Pancreas (tissue), 10 donors: Measurements from ENCODE around the gene ITPRIPL2. TPM values are rescaled to one million over a fixed set of nuclear protein-coding genes. Genes with fewer than 3 reads are reported as not detected.

ENCODE experiments used
- ATAC-seq, 4 donors: fragments of 200-7000 bp; cut with Tn5 transposase; one replicate each; pipeline versions ENCODE4 v1.8.0 to v1.9.1; 2020; ENCODE audit warnings: mild to moderate bottlenecking in 4 of 4, moderate library complexity in 4 of 4
- DNase-seq, 6 donors: peaks; one replicate each; pipeline ENCODE4 v3.0.0-alpha.2; 2020
- FAIRE-seq: peaks from 2 replicates; lab custom pipeline; 2012; peaks lifted over from hg19 to GRCh38; lab: Jason Lieb, UNC
- H3K27ac ChIP-seq, 4 donors: fragments of 200-600 bp; sonication (generic); 1 replicate in 3 of 4; 2 replicates in 1 of 4; pipeline versions ENCODE4 v1.5.0 to v1.8.0; 2020
- H3K27me3 ChIP-seq, 4 donors: fragments of 200-600 bp; one replicate each; pipeline ENCODE4 v1.8.0; 2021
- H3K36me3 ChIP-seq, 3 donors: fragments of 200-600 bp; sonication (generic) in 1 of 3; one replicate each; pipeline versions ENCODE4 v1.5.0 to v1.8.0; 2020 to 2021
- H3K4me1 ChIP-seq, 3 donors: fragments of 200-600 bp; one replicate each; pipeline ENCODE4 v1.8.0; 2021
- H3K4me3 ChIP-seq, 4 donors: fragments of 200-600 bp; sonication (generic) in 2 of 4; one replicate each; pipeline versions ENCODE4 v1.5.0 to v1.8.0; 2020 to 2021
- H3K9me3 ChIP-seq, 4 donors: fragments of 200-600 bp; one replicate each; pipeline ENCODE4 v1.8.0; 2021
- WGBS, 2 donors: extraction: QIAGEN DNeasy Blood & Tissue Kit; methylation state at CpG; one replicate each; pipeline ENCODE4 v1.1.7; 2013; 5-methylcytosine and 5-hydroxymethylcytosine counted together
- intact Hi-C, 3 donors: fragments of 100-400 bp; cut with DNase I; formaldehyde crosslinking; loops; one replicate each; pipeline versions ENCODE4 v1.11.1 to v1.14.2; 2022
- polyA plus RNA-seq, 2 donors: library from polyadenylated mRNA; stranded (reverse); fragments of 200-250 nt; gene quantifications; one replicate each; pipeline ENCODE4 v1.2.3, GENCODE V29; 2013
- total RNA-seq, 6 donors: library from RNA; stranded (reverse); fragmentation: NEBNext Ultra II Directional in 4 of 6; extraction: Animal tissue kit (Norgen Biotek cat#: 25700) in 4 of 6; gene quantifications; one replicate each; pipeline versions ENCODE4 v1.2.1 to v1.2.4, GENCODE V29; 2021 to 2023
- TF ChIP-seq, protein P1 (sequence below), 4 donors: fragments of 200-600 bp; sonication (generic) in 3 of 4; IDR thresholded peaks; one replicate each; pipeline versions ENCODE4 v1.5.0 to v1.8.0; 2021; ENCODE audit warnings: antibody characterized with exemption in 4 of 4
- donor health status: healthy with polysubstance abuse.
- donor health status: DM: no; HTN: no; CAD: no; lungs with moderate emphysema.
- donor health status: DM: no; HTN: no; CAD: no.
- donor health status: control.
- donor health status: control.
- donor health status: Bipolar disorder and iron deficiency.
- donor health status: DM: yes; HTN: yes; CAD: no.
- donor health status: DM: no; HTN: no; CAD: no.
- donor health status: DM: no; HTN: no; CAD: no.
- donor health status: DM: yes; HTN: yes; CAD: no.

Gene ITPRIPL2
- total and polyA plus RNA-seq, 8 donors = 4.0 to 36.2 (median 19.8) TPM

DNA sequence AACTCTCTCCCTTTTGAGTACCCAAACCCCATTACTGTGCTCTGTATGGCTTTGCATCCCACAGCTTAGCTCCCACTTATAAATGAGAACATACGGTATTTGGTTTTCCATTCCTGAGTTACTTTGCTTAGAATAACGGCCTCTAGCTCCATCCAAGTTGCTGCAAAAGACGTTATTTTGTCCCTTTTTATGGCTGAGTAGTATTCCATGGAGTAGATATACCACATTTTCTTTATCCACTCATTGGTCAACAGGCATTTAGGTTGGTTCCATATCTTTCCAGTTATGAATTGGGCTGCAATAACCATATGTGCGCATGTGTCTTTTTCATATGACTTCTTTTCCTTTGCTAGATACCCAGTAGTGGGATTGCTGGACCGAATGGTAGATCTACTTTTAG is 34.4 kb downstream of the ITPRIPL2 start:
- FAIRE-seq = no peak
- H3K9me3 ChIP-seq = no peaks in the 10 kb centered on the region
- no peak for ATAC-seq
- intact Hi-C loops = no loop called here
- no peaks in the 10 kb centered on the region for H3K36me3 ChIP-seq
- no peaks in the 10 kb centered on the region for H3K27me3 ChIP-seq
- no peak overlapping the region for H3K27ac ChIP-seq
- no peak overlapping the region for H3K4me3 ChIP-seq
- TF ChIP-seq, protein P1, sequence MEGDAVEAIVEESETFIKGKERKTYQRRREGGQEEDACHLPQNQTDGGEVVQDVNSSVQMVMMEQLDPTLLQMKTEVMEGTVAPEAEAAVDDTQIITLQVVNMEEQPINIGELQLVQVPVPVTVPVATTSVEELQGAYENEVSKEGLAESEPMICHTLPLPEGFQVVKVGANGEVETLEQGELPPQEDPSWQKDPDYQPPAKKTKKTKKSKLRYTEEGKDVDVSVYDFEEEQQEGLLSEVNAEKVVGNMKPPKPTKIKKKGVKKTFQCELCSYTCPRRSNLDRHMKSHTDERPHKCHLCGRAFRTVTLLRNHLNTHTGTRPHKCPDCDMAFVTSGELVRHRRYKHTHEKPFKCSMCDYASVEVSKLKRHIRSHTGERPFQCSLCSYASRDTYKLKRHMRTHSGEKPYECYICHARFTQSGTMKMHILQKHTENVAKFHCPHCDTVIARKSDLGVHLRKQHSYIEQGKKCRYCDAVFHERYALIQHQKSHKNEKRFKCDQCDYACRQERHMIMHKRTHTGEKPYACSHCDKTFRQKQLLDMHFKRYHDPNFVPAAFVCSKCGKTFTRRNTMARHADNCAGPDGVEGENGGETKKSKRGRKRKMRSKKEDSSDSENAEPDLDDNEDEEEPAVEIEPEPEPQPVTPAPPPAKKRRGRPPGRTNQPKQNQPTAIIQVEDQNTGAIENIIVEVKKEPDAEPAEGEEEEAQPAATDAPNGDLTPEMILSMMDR (IDR thresholded peaks at IDR 0.05) = no peak
- H3K4me1 ChIP-seq = no peaks in the 10 kb centered on the region
- no peak for DNase-seq
- 83 to 89% methylated on average over 5 of the region's 5 CpGs for WGBS, 2 donors

DNA sequence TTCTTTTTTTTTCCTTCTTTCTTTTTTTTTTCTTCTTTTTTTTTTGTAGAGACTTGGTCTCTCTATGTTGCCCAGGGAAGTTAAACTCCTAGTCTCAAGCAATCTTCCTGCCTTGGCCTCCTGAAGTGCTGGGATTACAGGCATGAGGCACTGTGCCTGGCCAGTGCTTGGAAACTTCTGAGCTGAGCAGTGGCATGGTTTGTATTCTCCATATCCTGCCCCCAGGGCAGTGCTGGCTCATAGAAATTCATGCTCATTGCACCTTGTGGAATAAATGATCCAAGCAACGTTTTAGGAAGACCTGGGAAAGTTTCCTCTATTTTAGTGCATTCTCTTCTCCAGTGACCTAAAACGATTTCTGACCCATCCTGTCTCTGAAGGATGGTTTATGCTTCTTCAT is 37.5 kb downstream of the ITPRIPL2 start:
- no peak overlapping the region for H3K4me3 ChIP-seq
- WGBS, 2 donors = 34 to 38% methylated on average over 2 of the region's 2 CpGs
- H3K4me1 ChIP-seq = no peaks in the 10 kb centered on the region
- no peak for FAIRE-seq
- no peaks in the 10 kb centered on the region for H3K36me3 ChIP-seq
- no peaks in the 10 kb centered on the region for H3K9me3 ChIP-seq
- TF ChIP-seq, protein P1 (IDR thresholded peaks at IDR 0.05) = no peak
- no peaks in the 10 kb centered on the region for H3K27me3 ChIP-seq
- intact Hi-C loops = no loop called here
- no peak for ATAC-seq
- H3K27ac ChIP-seq = no peak overlapping the region
- DNase-seq = no peak

DNA sequence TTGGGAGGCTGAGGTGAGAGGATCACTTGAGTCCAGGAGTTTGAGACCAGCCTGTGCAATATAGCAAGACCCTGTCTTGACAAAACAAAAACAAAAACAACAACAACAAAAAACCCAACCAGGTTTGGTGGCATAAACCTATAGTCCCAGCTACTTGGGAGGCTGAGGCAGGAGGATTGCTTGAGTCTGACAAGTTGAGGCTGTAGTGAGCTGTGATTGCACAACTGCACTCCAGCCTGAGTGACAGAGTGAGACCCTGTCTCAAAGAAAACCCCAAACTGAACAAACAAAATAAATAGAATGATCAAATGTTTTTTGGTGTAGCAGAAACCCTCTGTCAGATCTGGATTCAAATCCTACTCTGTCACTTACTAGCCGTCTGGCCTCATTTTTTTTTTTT is 38.3 kb downstream of the ITPRIPL2 start:
- H3K4me3 ChIP-seq = no peak overlapping the region
- TF ChIP-seq, protein P1 (IDR thresholded peaks at IDR 0.05) = no peak
- no peak for FAIRE-seq
- no peaks in the 10 kb centered on the region for H3K9me3 ChIP-seq
- H3K36me3 ChIP-seq = no peaks in the 10 kb centered on the region
- H3K4me1 ChIP-seq = no peaks in the 10 kb centered on the region
- H3K27me3 ChIP-seq = no peaks in the 10 kb centered on the region
- intact Hi-C loops = no loop called here
- 50 to 77% methylated on average over 1 of the region's 1 CpG for WGBS, 2 donors
- DNase-seq = no peak
- no peak overlapping the region for H3K27ac ChIP-seq
- ATAC-seq = no peak

DNA sequence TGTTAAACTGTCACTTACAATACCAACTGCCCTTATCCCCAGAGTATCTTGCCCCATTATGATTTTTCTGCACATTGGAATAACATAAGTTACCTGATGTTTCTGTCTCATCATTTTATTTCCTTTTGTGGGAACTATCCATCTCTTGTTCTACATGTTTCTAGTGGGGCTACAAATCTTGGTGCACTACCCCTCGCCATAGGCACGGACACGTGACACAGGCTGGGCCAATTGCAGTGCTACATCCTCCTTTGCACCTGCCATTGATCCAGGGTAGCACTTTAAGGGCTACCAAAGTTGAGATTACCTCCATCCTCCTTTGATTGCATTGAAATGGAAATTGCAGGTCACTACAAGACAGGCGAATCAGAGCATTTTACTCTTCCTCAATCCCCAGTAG is 40.1 kb downstream of the ITPRIPL2 start:
- FAIRE-seq (no peak), DNase-seq (no peak), ATAC-seq (no peak)
- intact Hi-C loops = no loop called here
- TF ChIP-seq, protein P1 (IDR thresholded peaks at IDR 0.05) = no peak
- Histone ChIP-seq H3K36me3 (no peaks in the 10 kb centered on the region), H3K27me3 (no peaks in the 10 kb centered on the region), H3K4me3 (no peak overlapping the region), H3K27ac (no peak overlapping the region), H3K9me3 (no peaks in the 10 kb centered on the region), H3K4me1 (no peaks in the 10 kb centered on the region)
- WGBS, 2 donors = 61 to 63% methylated on average over 4 of the region's 4 CpGs

DNA sequence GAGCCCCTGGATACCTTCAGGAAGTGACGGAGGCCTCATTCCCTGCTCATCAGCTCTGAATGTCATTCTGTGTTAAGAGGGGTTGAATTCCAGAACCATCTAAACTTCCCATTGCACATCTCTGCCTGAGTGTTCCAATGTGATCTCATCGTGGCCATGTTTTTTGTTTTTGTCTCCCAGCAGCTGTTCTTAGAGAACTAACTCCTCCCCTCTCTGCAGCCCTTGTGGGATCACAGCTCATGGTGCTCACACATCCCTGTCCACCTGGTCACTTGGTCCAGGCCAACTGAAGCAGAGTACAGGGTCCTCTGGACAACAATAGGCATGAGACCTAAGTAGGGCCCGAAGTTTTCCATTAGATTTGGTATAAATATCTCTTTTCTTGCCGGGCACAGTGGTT is 48.3 kb downstream of the ITPRIPL2 start:
- no peak for ATAC-seq
- intact Hi-C loops = loop anchor here in 1 of 3 donors (10.0 kb wide), 1 partner anchor 213 kb away; no protein-coding TSS in a partner anchor
- no peak overlapping the region for H3K27ac ChIP-seq

More for the DNA sequence above, 48.3 kb downstream of the ITPRIPL2 start:
- Histone ChIP-seq H3K4me1 (no peaks in the 10 kb centered on the region), H3K27me3 (no peaks in the 10 kb centered on the region), H3K9me3 (no peaks in the 10 kb centered on the region), H3K36me3 (no peaks in the 10 kb centered on the region), H3K4me3 (no peak overlapping the region)
- DNase-seq (no peak), FAIRE-seq (no peak)
- TF ChIP-seq, protein P1 (IDR thresholded peaks at IDR 0.05) = no peak
- WGBS, 2 donors = 74 to 80% methylated on average over 4 of the region's 4 CpGs
